ENCODE measurements around the gene CFAP73.
"Not testable (repeated sequence)": the region's sequence is repeated elsewhere in the genome, so short reads cannot be mapped to it uniquely, and the experiment has no call there.

CFAP73 gene

DNA sequence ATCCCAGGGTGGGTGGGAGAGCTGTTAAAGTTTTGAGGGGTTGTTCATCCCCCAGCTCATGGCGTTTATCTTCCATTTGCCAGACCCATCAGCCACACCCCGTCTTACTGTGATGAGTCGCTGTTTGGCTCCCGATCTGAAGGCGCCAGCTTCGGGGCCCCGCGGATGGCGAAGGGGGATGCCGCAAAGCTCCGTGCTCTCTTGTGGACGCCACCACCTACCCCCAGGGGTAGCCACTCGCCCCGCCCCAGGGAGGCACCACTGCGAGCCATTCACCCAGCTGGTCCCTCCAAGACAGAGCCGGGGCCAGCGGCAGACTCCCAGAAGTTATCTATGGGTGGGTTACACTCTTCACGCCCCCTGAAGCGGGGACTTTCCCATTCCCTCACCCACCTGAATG, 41.7 kb downstream of the CFAP73 start:
- DNase-seq (ENCODE audit: low spot score) = no peak

DNA sequence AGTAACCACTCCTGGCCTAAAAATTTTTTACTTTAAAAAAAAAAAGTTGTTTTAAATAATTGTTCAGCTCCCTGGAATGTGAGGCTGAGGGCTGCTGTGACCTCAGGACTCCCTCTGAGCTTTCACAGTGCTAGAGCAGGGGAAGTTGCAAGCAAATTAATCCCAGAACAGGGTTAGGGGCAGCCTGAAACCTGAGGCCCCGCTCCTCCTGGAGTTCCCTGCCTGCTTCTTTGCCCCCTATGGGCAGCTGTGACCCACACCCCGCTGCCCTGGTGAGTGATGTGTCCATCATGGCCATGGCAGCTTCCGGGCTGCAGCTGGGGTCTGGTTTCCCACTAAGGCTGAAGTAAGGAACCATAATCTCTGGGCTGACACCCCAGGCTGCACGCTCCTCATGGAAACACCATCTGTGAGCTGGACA, 45.5 kb downstream of the CFAP73 start:
- peak; percentile 48 for DNase-seq (ENCODE audit: low spot score)

DNA sequence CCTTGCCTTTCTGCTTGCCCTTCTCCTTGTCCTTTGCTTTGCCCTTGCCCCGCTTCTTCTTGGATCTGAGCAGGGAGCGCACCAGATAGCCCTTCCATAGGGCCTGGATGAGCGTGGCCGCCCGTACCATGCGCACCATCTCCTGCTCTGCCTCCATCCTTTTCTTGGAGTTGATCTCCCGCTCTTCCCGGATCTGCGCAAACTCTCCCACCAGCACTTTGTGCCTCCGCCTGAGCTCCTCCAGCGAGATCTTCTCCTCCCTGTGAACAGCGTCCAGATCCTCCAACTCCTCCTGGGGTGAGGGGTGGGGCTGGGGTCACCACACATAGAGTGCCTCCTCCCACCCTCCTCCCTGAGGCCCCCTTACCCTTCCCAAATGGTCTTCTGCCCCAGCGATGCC, 46.1 kb downstream of the CFAP73 start:
- no peak for DNase-seq (ENCODE audit: low spot score)

DNA sequence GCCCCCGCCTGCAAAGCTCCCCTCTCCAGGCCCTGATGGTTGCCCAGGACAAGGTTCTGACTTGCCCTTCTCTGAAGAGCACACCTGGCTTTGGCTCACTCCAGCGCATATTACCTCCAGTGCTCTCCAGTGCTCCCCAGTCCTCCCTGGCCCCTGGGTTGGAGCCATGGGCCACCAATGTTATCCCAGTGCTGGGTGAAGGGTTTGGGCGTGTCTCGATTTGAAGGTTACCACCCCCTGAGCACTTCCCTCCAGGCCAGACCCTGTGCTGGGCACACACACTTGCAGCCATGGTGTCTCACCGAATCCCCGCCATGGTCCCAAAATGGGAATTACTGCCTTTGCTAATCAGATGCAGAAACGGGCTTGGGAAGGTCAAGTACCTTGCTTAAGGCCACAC, 47.1 kb downstream of the CFAP73 start:
- DNase-seq (ENCODE audit: low spot score) = no peak

DNA sequence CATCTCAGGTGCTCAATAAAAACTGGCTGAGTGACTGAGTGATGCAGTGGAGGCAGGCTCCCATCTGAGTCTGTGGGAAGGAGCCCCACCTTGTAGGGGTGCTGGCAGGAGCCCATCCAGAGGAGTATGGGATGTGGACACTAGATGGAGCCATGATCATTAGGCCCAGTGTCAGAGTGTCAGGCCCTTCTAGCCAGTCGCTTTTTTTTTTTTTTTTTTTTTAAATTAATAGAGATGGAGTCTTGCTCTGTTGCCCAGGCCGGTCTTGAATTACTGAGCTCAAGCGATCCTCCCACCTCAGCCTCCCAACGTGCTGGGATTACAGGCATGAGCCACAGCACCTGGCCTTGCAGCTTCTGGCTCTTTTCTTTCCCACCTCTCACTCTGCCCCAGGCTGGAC, 47.5 kb downstream of the CFAP73 start:
- peak; percentile 86 for DNase-seq (ENCODE audit: low spot score)

DNA sequence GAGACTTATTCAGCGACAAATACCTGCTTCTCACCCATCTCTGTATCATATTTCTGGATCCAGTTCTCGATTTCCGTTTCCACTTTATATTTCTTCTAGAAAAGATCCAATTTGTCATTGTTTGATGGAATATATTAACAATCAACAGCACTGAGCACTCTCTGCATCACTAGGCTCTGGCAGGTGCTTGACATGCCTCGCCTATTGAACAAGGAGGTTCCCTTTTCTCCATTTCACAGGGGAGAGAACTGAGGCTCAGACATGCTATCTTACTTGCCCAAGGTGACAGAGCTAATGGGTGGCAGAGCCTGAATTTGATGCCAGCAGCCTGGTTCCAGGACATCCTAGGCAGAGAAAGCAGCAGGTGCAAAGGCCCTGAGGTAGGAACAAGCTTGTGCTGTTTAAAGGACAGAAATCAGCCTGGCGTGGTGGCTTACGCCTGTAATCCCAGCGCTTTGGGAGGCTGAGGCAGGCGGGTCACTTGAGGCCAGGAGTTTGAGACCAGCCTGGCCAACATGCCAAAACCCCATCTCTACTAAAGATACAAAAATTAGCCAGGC, 48.1 kb downstream of the CFAP73 start:
- DNase-seq (ENCODE audit: low spot score) = no peak

DNA sequence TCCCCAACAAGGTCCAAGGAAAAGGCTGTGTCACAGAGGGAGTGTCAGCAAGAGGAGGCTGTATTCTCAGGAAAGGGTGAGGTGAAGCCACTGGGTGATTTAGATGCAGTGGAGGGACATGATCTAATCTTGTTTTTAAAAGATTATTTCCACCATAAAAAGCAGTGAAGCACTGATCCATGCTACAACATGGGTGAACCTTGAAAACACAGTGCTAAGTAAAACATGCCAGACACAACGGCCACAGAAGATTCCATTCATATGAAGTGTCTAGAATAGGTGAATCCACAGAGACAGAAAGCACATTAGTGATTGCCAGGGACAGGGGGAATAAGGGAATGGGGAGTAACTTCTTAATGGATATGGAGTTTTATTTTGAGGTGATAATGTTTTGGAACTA, 48.8 kb downstream of the CFAP73 start:
- DNase-seq (ENCODE audit: low spot score) = no peak

DNA sequence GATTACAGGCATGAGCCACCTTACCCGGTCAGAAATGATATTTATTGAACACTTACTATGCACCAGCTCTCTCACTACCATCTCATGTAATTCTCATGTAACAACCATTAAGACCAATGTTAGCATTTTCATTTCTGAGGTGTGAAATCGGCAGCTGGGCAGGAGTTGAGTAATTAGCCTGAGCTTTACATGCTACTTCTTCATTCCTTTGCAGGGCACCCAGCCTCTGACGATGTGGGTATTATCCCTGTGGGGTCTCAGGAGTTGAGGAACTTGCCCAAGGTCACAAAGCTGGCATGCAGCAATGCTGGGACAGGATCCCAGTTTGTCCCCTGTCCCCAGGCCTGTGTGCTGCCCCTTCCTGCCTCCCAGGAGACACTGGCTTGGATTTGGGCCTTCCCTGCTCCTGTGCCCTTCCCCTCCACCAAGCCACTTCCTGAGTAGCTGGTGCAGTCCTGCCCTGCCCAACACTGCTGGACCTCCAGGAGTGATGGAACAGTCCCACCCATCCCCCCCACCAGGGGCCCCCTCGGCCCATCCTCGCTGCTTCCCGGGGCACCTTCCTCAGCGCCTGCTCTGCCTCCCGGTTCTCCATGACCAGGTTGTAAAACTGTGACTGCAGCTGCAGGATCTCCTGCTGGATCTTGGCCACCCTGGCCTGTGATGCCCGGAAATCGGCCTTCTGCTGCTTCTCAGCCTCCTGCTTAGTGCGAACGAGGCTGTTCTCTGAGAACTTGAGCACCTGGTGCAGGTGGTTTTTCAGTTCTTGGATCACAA, 50.7 kb downstream of the CFAP73 start:
- DNase-seq (ENCODE audit: low spot score) = no peak

DNA sequence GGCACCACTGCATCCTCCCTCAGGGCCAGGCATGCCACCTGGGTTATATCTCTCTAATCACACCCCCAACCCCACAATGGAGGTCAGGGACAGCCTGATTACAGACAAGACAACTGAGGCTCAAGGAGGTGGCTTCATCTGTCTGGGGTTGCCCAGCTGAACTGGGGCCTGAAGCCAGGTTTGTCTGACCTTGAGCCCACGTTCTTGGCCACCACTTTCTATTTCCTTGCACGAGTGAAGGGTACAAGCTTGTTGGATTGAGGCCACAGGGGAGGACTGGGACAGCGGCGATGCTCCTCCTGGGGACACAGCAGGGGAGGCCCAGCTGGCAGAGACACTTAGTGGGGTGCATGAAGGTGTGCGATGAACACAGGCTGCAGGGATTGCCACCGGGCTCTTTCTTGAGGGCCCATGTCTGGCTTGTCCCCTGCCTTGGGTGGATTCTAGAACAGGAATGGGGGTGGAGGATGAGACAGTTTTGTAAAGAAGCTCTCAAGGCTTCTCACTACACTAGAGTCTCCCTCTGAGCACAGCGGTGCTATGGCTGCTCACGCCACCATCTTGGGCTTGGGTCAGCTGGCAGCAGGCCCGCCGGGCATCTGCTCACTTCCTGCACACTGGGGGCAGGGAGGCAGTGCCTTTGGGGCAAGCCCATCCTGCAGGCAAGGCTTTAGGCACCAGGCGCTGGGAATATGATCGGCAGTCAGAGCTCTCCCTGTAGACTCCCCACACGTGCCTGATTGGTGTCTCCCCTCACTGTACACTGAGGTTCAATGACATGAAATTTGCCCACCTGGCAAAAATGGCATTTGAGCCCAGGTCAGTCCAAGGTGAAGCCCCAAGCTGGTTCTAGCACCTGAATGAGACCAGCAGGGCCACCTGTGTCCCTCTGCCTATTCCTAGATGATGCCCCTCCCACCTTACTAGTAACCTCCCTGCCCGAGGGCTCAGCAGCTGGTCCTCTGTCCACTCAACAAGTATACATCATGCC, 52.0 kb downstream of the CFAP73 start:
- DNase-seq (ENCODE audit: low spot score) = no peak

DNA sequence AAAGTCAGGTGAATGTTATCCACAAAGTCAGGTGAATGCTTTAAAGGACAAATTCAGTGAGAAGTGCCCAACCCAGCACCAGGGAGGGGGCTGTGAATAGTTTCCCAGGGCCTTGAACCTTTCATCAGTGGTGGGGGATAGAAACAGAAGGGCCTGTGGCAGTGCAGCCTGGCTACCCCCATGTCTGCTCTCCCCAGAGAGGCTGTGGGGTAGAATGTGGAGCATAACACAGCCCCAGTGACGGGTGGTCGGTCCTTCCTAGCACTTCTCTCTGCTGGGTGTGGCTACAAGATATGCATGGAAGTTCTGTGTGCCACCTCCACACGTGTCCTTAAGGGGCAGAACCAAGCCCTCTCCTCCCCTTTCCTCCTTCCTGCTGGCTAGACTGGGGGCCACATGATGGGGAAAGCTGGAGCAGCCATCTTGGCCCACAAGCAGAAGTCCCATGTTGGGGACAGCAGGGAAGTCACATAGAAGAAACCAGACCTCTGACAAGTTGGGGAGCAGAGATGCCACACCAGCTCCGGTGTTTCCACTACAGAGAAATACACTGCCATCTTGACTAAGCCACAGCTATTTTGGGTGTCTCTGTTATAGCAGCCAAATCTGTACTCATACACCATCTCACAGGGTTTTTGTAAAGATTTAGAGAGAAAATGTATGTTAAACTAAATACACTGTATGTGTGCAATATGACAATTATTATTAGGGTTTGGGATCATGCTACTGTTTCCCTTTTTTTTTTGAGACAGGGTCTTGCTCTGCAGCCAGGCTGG, 53.0 kb downstream of the CFAP73 start:
- DNase-seq (ENCODE audit: low spot score) = no peak

DNA sequence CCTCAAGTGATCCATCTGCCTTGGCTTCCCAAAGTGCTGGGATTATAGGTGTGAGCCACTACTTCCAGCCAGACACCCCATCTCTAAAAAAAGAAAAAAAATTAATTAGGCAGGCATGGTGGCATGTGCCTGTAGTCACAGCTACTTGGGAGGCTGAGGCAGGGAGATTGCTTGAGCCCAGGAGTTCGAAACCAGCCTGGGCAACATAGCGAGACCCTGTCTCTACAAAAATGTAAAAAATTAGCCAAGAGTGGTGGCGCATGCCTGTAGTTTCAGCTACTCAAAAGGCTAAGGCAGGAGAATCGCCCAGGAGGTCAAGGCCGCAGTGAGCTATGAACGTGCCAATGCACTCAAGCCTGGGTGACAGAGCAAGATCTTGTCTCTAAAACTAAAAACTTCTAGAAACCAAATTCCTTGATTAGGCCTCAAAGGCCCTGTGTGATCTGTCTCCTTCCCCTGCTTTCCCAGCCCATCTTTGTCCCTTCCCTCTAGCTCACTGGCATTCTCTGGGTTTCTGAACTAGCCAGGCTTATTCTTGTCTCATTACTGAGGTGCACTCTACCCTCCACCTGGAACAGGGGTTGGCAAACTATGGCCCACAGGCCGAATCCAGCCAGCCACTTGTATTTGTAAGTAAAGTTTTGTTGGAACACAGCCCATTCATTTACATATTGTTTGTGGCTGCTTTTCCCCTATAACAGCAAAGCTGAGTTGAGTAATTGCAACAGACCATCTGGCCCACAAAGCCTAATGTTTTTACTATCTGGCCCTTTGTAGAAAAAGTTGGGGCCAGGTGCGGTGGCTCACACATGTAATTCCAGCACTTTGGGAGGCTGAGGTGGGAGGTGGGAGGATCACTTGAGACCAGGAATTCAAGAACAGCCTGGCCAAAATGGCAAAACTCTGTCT, 54.6 kb downstream of the CFAP73 start:
- no peak for DNase-seq (ENCODE audit: low spot score)

DNA sequence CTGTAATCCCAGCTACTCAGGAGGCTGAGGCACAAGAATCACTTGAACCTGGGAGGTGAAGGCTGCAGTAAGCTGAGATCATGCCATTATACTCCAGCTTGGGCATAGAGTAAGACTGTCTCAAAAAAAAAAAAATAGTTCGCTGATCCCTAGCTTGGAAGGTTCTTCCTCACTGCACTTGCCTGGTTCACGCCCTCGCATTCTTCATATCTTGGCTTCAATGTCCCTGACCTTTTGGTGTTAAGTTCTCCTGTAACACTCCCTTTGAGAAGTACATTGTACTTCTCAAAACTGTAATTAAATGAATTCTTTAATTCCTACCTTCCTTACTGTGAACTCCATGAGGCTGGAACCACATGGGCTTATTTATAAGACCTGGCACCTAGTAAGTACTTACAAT, 55.3 kb downstream of the CFAP73 start:
- DNase-seq (ENCODE audit: low spot score) = no peak

DNA sequence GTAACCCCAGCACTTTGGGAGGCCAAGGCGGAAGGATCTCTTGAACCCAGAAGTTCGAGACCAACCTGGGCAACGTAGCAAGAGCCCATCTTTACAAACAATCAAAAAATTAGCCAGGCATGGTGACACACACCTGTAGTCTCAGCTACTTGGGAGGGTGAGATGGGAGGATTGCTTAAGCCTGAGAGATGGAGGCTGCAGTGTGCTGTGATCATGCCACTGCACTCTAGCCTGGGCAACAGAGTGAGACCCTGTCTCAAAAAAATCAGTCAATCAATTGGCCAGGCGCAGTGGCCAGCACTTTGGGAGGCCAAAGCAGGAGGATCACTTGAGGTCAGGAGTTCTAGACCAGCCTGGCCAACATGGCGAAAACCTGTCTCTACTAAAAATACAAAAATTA, 57.3 kb downstream of the CFAP73 start:
- not testable (repeated sequence) for DNase-seq (ENCODE audit: low spot score)

DNA sequence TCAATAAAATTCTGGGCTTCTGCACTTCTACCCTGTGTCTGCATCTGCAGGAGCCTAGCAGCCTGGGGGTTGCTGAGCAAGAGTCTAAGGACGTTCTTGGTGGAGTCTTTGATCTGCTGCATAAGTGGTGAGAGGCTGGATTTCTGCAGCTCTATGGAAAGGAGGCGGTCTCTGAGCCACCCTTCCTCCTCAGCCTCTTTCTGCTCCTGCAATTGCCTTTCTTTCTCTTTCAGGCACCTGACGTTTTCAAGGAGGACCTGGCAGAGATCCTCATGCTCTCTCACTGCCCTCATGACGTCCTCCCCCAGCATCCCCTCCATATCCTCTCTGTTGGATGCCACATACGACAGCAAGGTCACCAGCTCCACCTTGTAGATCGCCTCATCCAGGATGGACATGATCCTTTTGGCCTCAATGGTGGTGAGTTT, 58.1 kb downstream of the CFAP73 start:
- no peak for DNase-seq (ENCODE audit: low spot score)

DNA sequence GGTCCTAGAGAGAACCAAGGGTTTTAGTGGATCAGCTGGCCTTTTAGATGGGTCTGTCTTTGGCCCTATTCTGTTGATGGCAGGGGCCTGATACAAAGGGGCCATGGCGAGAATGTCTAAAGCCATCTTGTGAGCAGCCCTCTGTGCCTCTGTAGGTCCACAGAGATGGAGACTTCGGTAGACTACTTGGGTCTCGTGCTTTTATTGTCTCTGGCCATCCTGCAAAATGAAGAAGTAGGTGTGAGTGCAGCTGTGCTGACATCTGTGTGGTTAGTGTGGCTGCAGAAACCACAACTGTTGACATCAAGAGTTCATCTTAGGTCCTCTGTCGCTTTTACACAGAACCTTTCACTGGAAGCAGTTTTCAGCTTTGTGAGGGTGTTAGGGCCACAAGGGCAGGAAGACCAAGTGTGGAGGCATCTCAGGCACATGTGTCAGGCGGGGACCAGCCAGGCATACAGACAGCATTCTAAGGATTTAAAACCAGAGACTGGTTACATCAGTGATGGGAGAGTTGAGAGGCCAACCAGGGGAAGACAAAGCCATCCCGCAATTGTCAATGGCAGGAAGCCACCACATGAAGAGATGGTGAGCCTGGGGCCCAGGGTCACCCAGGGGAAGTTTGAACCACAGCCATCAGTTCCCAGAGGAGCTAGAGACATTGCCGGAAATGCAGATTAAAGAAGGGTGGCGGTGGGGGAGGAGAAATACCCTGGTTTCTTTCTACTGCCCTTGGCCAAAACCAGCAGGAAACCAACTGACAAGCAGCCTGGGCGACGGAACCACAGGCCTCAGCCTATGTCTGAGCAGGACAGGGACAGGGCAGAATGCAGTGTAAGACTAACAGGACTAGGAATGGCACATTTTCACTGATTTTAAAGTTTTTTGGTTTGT, 58.8 kb downstream of the CFAP73 start:
- DNase-seq (ENCODE audit: low spot score) = no peak

Data from iPS-NIHi11 (cell line).